ENCODE results near the gene B4GALT5.
"Not testable (repeated sequence)": the region's sequence is repeated elsewhere in the genome, so short reads cannot be mapped to it uniquely, and the experiment has no call there.

B4GALT5 gene

GRCh38 chr20:49616154-49617007 lies 97.3 kb downstream of the B4GALT5 start:
- no peak for DNase-seq (ENCODE audit: low read depth)
- TF ChIP-seq CTCF (conservative IDR thresholded peaks at IDR 0.05; ENCODE audit: low read depth, low read length) = no peak
- H3K4me3 ChIP-seq (ENCODE audit: low read length) = no peak overlapping the region

DNA sequence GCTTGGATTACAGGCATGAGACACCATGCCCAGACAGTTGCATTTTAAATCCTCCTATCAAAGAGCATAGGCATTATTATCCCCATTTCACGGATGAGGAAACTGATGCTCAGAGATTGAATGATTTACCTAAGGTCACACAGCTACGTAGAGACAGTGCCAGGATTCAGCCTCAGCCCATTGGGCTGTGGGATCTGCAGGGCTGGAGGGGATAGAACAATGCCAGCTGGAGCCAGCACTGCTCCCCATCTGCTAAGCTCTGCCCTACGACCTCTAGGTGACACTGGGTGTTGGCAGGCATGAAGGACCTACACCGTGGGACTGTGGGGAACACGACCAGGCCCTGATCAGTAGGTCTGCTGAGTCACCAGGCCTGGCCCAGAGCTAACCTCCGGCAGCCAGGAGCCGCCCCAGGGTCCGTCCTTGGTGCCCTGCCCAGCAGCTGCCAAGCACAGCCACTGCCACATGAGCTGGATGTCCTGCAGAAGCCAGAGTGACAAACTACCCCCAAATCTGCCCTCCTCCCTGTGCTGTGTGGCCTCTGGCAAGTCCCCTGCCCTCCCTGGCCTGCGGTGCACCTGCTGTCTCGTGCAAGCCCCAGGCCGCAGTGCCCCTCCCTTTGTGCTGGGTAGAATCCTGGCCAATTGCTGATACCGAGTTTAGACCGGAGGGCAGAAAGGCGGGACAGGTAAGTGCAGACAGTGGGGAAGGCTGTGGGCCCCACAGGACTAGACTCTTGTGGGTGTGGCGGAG lies 98.1 kb downstream of the B4GALT5 start:
- no peak for TF ChIP-seq CTCF (conservative IDR thresholded peaks at IDR 0.05; ENCODE audit: low read depth, low read length)
- no peak overlapping the region for H3K4me3 ChIP-seq (ENCODE audit: low read length)
- no peak for DNase-seq (ENCODE audit: low read depth)

- not testable (repeated sequence) for DNase-seq (ENCODE audit: low read depth); H3K4me3 ChIP-seq (ENCODE audit: low read length)
Observed at GRCh38 chr20:49615051-49615400, 98.7 kb downstream of the B4GALT5 start.

GRCh38 chr20:49614338-49615050 lies 99.2 kb downstream of the B4GALT5 start:
- H3K4me3 ChIP-seq (ENCODE audit: low read length) = no peak overlapping the region
- no peak for TF ChIP-seq CTCF (conservative IDR thresholded peaks at IDR 0.05; ENCODE audit: low read depth, low read length)
- DNase-seq (ENCODE audit: low read depth) = no peak

DNA sequence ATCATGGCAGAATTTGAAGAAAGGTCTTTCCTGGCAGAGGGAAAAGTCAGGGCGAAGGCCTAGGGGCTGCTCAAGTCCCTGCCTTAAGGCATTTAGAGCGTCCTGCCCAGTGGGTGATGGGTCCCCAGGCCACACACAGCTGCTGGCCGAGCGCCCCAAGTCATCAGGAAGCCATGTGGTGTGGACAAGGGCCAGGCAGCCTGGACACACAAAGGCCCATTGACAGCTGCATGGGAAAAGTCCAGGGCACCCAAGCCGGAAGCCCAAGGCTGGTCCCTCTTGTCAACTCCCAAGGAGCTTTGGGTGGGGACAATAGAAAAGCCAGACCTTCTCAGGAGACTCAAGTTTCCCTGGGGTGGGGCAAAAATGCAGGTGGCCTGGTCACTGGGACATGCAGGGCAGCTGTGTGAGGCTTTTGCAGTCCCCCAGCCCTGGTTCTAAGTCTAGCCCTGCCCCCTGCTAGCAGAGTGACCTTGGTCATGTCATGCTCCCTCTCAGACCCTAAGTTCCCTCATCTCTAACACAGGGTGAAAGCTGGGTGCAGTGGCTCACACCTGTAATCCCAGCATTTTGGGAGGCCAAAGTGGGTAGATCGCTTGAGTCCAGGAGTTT lies 101.4 kb downstream of the B4GALT5 start:
- no peak for TF ChIP-seq CTCF (conservative IDR thresholded peaks at IDR 0.05; ENCODE audit: low read depth, low read length)
- H3K4me3 ChIP-seq (ENCODE audit: low read length) = no peak overlapping the region
- no peak for DNase-seq (ENCODE audit: low read depth)

DNA sequence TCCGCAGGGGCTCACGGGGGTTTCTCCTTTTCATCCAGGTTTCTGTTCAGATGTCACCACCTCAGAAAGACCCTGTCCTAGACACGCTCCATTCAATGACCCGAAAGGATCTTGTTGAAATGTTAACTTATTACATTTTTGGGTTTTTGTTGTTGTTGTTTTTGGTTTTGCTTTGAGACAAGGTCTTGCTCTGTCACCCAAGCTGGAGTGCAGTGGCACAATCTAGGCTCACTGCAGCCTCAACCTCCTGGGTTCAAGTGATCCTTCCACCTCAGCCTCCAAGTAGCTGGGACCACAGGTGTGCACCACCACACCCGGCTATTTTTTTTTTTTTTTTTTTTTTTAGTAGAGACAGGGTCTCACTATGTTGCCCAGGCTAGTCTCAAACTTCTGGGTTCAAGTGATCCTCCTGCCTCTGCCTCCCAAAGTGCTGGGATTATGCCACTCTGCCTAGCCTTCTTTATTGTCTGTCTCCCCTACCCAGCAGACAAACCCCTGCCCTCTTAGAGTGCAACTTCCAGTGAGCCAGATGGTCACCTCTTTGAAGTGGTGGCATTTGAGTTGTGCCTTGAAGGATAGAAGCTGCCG lies 102.0 kb downstream of the B4GALT5 start:
- not testable (repeated sequence) for DNase-seq (ENCODE audit: low read depth); H3K4me3 ChIP-seq (ENCODE audit: low read length)

DNA sequence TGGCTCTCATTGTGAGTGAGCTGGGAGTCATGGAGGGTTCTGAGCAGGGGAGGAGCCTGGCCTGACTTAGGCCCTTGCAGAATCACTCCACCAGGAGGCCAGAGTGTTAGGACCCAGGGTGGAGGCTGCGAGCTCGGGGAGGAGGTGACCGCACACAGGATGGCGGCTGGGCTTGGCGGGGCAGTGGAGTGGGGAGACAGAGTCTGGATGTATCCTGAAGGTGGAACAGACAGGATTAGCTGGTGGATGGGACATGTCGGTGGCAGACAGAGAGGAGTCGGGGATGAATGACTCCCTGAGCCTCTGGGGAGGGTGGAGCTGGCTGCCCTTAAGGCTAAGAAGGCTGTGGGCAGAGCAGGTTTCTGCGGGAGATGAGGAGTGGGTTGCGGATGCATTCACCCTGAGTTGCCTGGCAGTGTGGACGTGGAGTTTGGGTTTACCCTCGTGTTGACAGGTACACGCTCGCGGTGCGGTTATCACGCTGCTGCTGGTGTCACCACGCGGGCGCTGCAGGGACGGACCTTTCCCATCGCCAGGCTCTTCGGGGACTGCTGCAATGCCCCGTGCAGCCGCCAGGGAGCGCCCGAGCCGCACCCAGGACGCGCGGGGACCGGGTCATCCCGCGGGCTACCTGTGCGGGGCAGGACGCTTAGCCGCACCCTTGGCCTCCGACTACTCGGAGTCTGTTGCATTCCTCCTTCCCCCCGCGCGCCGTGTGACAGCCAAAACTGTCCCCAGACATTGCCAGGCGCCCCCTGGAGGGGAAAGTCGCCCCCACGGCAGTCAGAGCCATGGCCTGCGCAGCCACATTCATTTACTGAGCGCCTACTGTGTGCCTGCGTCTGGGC lies 102.8 kb downstream of the B4GALT5 start:
- TF ChIP-seq CTCF (conservative IDR thresholded peaks at IDR 0.05; ENCODE audit: low read depth, low read length) = peak; percentile 93
- DNase-seq (ENCODE audit: low read depth) = no peak
- peak overlapping the region; percentile 34 for H3K4me3 ChIP-seq (ENCODE audit: low read length)
